Suprapubic skin (tissue), 4 donors: Measurements from ENCODE around the gene MGAT5B.

Source experiments
- EP300 ChIP-seq: sonication (generic); formaldehyde crosslinking; IDR thresholded peaks from one replicate; pipeline ENCODE4 v1.6.1; 2017; ENCODE audit warnings: antibody characterized with exemption
- POLR2A ChIP-seq, 2 donors: fragments of 450-650 bp; IDR thresholded peaks; one replicate each; pipeline ENCODE4 v1.6.1; 2017; ENCODE audit warnings: antibody characterized with exemption in 2 of 2, mild to moderate bottlenecking in 2 of 2, moderate library complexity in 2 of 2
- POLR2AphosphoS5 ChIP-seq, 3 donors: sonication (generic); formaldehyde crosslinking; IDR thresholded peaks; one replicate each; pipeline ENCODE4 v1.6.1; 2017; ENCODE audit warnings: antibody characterized with exemption in 3 of 3
- TF ChIP-seq, protein P1 (sequence below), 2 donors: fragments of 200-600 bp in 1 of 2; fragments of 450-650 bp in 1 of 2; sonication (generic) in 1 of 2; IDR thresholded peaks; one replicate each; pipeline ENCODE4 v1.5.1; 2016 to 2019; ENCODE audit warnings: antibody characterized with exemption in 2 of 2, mild to moderate bottlenecking in 1 of 2, moderate library complexity in 1 of 2

DNA sequence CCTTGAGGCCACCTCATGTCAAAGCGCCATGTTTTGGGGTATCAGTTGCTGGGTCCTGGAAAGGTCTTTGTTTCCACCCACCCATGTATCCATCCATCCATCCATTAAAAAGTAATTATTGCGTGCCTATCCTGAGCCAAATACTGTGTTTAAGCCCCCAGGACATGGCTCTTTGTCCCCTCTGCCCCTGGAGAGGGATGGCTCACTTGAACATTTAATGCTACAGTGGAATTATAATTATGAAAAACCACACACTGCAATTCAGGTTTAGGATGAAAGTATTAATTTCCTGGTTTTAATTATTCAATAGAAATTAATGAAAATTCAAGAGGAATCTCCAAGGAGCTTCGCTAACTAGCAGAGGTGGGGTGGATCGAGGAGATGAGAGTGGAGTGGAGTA is 97.8 kb downstream of the MGAT5B start:
- TF ChIP-seq, protein P1, sequence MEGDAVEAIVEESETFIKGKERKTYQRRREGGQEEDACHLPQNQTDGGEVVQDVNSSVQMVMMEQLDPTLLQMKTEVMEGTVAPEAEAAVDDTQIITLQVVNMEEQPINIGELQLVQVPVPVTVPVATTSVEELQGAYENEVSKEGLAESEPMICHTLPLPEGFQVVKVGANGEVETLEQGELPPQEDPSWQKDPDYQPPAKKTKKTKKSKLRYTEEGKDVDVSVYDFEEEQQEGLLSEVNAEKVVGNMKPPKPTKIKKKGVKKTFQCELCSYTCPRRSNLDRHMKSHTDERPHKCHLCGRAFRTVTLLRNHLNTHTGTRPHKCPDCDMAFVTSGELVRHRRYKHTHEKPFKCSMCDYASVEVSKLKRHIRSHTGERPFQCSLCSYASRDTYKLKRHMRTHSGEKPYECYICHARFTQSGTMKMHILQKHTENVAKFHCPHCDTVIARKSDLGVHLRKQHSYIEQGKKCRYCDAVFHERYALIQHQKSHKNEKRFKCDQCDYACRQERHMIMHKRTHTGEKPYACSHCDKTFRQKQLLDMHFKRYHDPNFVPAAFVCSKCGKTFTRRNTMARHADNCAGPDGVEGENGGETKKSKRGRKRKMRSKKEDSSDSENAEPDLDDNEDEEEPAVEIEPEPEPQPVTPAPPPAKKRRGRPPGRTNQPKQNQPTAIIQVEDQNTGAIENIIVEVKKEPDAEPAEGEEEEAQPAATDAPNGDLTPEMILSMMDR (IDR thresholded peaks at IDR 0.05), result no peak
- no peak for TF ChIP-seq EP300
- no peak for TF ChIP-seq POLR2A (IDR thresholded peaks at IDR 0.05)
- TF ChIP-seq POLR2AphosphoS5 (IDR thresholded peaks at IDR 0.05), result no peak
